HG03439 (cell line): ENCODE data around the gene PIKFYVE.

Experiments used
- ATAC-seq: cut with Tn5 transposase; IDR thresholded peaks from one replicate; pipeline ENCODE4 v1.9.1; 2021; ENCODE audit warnings: mild to moderate bottlenecking, moderate library complexity; ENCODE audit not compliant: unreplicated experiment

Gene PIKFYVE

GRCh38 chr2:208406474-208407451, 140.7 kb downstream of the PIKFYVE start, which contains the start of gene PTH2R:
TSS of gene PTH2R (plus strand) at chr2:208406792. CDS start at chr2:208407044, 252 bp downstream.
- ATAC-seq: no peak

- no peak for ATAC-seq
These were observed 141.6 kb downstream of the PIKFYVE start for GRCh38 chr2:208407667-208408066.
